IPS DF 4.7 (cell line): ENCODE results near the gene SYNM.

Experiments used
- DNase-seq: peaks from one replicate; pipeline ENCODE4 v3.0.0-alpha.2; 2013; ENCODE audit warnings: low spot score; ENCODE audit errors: extremely low read depth

SYNM gene

DNA sequence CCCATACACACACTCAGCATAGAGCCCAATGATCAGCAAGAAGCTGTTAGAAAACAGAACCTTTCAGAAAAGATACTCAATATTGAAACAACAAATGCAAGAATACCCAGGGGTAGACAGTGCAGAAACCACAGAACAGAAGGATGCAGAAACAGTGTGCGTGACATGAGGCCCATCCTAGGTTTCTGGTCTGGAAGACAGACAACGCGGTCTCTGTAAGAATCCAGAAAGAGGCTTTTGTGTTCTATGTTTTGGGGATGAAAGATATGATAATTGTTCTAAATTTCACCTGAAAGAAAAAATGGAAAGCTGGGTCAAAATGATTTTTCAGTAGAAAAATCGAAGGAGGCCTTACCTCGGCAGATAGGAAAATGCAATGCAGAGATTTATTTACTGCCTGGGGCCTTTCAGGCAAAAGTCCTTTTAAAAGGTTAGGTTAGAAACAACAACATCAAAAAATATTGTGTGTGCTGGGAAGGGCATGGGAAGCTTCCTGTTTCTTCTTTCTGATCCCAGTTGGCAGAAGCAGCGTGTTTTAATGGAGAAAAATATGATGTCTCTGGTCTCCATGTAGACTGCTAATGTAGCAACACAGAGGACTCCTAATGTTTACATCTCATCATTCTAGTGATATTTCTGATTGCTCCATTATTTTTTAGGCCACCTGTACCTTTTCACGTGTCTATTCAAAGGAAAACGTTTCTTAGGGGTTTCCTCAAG lies 17.0 kb downstream of the SYNM start:
- DNase-seq = no peak

DNA sequence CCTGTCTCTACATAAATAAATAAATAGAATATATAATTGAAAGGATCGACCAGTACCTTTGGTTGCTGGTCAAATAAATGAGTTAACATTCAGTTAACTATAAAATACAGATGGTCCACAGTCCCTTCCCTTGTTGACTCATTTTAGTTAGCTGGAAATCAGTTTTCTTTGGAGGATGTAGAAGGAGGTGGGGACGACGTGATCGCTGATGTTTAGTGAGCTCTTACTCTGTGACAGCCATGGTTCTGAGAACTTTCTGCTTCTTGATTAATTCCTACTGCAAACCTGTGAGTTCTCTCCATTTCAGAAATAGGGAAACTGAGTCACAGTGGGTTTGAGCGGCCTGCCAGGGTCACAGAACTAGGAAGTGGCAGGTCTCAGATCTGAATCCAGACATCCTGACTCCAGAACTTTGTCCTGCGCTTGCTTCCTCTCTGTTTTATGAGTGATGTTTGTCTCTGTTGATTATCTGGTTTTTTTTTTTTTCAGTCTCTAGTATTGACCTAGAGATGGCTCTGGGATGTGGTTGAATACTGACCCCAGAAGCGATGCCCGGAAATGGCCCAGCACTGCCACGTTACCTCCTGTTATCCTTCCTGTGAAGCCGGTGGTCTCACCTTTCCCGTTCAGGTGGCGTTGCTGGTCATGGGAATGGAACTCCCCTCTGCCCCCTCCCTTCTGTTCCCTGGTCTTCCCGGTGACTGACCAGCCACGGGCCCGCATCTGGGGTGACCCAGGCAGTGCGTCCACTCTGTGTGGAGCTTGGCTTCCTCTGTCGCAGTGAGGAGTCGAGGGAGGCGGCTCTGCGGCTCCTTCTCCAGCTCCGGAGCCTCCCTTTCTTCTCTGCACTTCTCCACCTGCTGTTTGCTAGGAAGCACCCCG lies 18.2 kb downstream of the SYNM start:
- no peak for DNase-seq

DNA sequence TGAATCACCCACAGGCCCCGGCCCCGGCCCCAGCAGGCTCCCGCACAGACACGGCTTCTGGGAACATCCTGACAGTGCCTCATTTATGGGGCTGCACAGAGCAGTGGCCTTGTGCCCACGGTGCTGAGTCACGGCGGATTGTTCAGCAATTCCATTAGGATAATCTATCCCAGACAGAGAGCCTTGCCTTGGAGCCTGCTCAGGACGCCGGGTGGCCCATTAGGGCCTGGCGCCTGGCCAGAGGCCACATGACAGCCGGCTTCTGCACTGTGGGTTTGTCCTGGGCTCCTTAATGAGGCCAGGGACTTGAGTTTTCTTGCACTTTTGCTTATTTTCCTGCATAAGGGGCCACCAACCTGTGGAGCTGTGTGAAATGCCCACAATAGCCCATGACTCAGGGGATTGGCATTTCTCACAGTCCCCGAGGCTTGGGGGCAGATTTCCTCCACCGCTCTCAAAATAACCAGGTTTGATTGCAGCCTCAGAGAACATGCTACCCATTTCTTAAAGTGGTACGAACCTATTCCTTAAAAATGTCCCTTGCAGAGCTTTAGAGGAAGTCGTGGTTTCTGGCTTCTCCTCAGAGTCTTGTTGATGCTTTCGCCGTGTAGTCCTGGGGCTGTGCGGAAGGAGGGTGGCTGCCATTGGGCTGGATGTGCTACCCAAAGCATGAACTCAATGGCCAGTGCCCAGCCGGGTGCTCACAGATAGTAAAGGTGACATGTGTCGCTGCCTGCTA lies 19.0 kb downstream of the SYNM start:
- no peak for DNase-seq

DNA sequence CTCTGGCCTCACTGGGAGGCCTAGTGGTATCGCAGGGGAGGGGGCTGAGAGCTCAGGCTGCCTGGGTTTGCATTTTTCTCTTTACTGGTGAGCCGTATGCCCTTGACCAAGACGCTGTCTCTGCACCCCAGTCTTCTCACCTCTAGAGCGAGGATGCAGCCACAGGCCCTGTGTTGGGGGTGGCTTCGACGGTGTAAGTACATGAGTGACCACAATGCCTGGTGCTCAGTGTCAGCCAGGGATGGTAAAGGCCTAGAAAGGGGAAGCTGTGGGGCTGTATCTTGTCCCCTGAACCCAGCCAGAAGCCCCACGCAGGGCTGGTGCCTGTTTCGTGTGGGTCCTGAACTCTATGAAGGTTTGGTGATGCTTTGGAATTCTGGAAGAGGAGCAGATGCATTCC lies 19.8 kb downstream of the SYNM start:
- no peak for DNase-seq

DNA sequence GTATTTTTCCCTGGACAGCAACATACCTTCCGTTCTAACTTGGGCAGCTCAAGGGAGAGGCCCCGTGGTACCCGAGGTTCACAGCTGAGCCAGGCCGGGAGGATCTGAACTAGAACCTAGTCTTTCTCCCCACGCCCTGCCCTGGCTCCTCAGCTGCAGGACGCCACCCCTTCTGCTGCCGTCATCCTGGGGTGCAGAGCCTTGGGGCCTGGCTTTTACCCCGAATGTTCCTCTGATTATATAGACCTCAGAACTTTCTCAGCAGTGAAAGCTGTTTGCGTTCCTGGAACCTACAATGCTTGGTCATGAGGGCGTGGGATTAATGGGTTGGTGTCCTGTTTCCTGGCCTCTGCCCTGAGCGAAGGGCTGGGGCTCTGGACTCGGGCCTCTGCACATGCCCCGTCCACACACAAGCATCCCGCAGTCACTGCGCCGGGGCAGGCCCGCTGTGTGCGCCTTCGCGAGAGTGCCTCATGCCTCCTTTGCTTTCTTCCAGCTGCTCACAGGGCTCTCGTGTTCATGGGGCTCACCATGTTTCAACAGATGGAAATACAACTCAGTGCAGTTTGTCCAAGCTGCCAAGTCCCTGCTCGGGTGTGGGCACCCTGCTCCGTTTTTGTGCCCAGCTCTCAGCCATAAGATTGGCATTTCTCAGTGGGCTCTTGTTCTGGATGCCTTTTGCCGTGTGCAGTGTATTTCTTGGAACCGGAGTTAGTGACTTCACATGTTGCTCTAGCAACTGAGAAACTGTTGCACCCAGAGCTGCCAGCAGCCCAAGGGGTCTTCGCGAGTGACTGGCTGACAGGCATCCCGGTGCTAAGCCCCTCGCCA lies 20.4 kb downstream of the SYNM start:
- no peak for DNase-seq

DNA sequence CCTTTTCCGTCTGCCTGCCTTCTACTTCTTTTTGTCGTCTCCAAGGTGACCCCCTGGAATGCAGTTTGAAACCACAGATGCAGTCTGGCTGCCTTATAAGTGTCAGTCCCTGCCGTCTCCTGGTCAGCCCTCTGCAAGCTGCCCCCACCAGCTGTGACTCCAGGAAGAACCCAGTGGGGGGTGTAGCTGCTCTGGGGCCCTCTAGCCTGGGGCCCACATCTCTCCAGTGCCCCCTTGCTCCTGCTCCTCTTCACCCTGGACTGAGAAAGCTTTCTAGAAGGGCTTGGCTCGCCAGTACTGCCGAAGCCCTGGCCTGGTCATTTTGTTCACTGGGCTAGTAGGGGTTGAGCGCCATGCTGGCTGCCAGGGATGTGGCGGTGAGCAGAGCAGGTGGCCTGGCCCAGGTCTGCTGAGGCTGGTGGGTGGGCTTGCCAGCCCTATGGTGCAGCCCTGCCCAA lies 21.3 kb downstream of the SYNM start:
- no peak for DNase-seq

DNA sequence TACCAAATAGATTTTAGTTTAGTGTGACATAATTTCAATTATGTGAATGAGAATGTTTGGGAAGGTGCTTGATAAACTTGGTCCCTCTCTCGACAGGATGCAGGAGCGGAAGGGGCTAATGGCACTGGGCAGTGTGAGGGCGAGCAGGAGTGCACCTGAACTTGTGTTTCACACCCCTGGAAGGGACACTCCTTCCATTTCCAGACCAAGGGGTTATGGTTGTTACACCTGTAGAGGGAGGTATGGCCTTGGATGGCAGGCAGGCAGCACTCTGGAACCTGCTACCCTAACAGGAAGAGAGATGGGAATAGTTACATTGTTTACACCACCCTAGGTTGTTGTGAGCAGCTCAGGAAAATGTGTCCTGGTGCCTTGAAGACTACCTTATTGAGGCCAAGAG lies 22.1 kb downstream of the SYNM start:
- no peak for DNase-seq

DNA sequence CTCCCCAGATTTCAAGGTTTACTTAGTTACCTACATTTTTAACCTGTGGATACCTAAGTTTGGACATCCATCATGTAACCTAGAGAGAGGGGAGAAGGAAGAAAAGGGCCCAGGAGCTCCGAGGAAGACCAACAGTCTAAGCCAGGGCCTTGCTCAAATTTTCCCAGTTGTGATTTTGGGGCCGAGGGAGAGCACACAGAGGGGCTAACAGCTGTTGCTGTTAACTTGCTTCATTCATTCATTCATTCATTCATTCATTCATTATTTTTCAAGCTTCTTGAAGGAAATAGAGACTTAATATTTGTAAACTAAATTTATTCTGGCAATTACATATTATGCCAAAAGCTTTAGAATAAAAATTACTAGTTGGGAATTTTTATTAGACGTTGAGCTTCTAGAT lies 22.9 kb downstream of the SYNM start:
- DNase-seq = no peak

DNA sequence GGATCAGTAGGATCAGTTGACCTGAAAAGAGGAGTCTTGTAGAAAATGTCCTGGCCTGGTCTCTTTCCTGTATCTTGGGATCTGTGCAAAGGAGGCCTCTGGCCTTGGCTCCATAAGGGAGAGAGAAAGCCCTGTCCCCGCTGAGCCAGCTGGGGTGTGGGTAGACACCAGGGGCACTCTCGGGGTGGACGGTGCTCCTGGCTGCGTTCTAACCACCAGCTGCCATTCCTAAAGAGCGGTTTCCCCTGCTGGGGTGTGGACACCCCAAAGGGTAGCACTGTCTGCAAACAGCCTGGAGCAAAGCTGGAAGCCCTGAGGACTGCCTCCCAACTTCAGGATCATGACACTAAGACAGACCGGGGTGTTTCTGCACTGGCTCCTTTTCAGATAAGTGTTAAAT lies 23.5 kb downstream of the SYNM start:
- no peak for DNase-seq

DNA sequence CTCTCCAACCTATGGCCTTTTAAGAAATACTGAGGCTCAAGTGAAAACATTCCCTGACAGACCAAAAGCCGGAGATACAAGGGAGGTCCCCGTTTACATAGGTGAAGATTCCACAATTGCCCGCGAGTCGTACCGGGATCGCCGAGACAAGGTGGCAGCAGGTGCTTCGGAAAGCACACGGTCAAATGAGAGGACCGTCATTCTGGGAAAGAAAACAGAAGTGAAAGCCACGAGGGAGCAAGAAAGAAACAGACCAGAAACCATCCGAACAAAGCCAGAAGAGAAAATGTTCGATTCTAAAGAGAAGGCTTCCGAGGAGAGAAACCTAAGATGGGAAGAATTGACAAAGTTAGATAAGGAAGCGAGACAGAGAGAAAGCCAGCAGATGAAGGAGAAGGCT lies 24.8 kb downstream of the SYNM start:
- no peak for DNase-seq

DNA sequence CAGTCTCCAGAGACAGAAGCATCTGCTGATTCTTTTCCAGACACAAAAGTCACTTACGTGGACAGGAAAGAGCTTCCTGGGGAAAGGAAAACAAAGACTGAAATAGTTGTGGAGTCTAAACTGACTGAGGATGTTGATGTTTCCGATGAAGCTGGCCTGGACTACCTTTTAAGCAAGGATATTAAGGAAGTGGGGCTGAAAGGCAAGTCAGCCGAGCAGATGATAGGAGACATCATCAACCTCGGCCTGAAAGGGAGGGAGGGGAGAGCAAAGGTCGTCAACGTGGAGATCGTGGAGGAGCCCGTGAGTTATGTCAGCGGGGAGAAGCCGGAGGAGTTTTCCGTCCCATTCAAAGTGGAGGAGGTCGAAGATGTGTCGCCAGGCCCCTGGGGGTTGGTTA lies 25.4 kb downstream of the SYNM start:
- no peak for DNase-seq

DNA sequence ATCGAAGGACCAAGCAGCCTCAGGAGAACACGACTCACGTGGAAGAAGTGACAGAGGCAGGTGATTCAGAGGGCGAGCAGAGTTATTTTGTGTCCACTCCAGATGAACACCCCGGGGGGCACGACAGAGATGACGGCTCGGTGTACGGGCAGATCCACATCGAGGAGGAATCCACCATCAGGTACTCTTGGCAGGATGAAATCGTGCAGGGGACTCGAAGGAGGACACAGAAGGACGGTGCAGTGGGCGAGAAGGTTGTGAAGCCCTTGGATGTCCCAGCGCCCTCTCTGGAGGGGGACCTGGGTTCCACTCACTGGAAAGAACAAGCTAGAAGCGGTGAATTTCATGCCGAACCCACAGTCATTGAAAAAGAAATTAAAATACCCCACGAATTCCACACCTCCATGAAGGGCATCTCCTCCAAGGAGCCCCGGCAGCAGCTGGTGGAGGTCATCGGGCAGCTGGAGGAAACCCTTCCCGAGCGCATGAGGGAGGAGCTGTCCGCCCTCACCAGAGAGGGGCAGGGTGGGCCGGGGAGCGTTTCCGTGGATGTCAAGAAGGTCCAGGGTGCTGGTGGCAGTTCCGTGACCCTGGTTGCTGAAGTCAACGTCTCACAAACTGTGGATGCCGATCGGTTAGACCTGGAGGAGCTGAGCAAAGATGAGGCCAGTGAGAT lies 26.0 kb downstream of the SYNM start:
- no peak for DNase-seq

DNA sequence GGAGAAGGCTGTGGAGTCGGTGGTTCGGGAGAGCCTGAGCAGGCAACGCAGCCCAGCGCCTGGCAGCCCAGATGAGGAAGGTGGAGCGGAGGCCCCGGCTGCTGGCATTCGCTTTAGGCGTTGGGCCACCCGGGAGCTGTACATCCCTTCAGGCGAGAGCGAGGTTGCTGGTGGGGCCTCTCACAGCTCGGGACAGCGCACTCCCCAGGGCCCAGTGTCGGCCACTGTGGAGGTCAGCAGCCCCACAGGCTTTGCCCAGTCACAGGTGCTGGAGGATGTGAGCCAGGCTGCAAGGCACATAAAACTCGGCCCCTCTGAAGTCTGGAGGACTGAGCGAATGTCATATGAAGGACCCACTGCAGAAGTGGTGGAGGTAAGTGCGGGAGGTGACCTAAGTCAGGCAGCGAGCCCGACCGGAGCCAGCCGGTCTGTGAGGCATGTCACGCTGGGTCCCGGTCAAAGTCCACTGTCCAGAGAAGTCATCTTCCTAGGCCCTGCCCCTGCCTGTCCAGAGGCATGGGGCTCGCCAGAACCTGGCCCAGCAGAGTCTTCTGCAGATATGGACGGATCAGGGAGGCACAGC lies 26.7 kb downstream of the SYNM start:
- no peak for DNase-seq

DNA sequence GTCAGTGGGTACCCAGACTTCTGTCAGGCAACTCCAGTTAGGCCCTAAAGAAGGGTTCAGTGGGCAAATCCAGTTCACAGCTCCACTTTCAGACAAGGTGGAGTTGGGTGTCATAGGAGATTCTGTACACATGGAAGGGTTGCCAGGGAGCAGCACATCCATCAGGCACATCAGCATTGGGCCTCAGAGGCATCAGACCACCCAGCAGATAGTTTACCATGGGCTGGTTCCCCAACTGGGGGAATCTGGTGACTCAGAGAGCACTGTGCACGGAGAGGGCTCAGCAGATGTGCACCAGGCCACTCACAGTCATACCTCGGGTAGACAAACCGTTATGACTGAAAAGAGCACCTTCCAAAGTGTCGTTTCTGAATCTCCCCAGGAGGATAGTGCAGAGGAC lies 27.2 kb downstream of the SYNM start:
- DNase-seq = no peak

DNA sequence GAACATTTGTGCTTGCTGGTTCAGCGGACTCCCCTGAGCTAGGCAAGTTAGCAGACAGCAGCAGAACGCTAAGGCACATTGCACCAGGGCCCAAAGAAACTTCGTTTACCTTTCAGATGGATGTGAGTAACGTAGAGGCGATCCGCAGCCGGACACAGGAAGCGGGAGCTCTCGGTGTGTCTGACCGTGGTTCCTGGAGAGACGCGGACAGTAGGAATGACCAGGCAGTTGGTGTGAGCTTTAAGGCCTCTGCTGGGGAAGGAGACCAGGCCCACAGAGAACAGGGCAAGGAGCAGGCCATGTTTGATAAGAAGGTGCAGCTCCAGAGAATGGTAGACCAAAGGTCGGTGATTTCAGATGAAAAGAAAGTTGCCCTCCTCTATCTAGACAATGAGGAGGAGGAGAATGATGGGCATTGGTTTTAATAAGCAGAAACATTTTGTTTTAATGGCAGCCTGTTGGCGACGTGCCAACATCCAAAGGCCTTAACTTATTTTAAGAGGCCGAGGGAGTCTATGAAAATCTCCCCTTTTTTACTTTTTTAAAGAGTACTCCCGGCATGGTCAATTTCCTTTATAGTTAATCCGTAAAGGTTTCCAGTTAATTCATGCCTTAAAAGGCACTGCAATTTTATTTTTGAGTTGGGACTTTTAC lies 27.9 kb downstream of the SYNM start:
- no peak for DNase-seq

DNA sequence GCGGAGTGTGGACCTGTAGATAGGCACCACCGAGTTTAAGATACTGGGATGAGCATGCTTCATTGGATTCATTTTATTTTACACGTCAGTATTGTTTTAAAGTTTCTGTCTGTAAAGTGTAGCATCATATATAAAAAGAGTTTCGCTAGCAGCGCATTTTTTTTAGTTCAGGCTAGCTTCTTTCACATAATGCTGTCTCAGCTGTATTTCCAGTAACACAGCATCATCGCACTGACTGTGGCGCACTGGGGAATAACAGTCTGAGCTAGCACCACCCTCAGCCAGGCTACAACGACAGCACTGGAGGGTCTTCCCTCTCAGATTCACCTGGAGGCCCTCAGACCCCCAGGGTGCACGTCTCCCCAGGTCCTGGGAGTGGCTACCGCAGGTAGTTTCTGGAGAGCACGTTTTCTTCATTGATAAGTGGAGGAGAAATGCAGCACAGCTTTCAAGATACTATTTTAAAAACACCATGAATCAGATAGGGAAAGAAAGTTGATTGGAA lies 29.5 kb downstream of the SYNM start:
- DNase-seq = no peak

DNA sequence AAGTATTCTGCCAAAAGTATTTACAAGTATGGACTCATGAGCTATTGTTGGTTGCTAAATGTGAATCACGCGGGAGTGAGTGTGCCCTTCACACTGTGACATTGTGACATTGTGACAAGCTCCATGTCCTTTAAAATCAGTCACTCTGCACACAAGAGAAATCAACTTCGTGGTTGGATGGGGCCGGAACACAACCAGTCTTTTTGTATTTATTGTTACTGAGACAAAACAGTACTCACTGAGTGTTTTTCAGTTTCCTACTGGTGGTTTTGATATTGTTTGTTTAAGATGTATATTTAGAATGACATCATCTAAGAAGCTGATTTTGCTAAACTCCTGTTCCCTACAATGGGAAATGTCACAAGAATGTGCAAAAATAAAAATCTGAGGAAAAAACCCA lies 30.3 kb downstream of the SYNM start:
- DNase-seq = no peak

DNA sequence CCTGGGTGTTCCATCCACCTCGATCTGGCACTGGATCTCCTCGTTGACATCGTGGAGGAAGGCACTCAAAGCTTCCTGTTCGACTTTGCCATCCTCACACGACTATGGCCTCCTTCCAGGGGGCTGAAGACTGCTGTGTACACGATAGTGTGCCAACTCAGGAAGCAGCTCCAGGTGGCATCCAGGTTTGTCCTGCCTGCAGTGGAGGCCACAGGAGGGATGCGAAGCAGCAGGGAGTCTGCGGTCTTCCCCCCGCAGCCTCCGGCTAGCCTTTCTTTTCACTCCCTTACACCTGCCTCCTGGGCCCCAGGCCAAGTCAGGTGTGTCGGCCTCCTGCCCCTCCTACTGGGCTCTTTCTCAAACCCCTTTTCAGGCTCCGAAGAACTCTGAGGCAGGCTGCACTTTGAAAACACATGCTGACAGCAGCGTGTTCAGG lies 32.2 kb downstream of the SYNM start:
- DNase-seq = no peak

DNA sequence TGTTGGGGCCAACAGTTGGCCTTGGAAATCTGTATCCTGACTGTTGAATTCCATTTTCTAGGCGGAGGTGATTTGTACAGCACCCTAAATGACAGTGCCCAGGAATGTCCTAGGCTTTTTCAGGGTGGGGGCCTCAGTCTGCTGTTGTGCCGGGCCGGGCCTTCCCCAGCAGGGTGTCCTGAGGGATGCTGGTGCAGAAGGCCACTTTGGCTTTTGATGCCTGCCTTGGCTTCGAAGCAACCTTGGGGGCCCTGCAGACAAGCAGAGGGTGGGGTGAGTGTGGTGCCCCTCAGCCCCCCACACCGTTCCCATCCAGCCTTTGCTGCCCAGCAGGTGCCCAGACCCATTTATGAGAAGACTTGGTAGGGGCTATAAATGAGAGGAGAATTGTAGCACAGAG lies 33.0 kb downstream of the SYNM start:
- no peak for DNase-seq
